SK-N-MC (cell line): ENCODE data around the gene GPR55.

ENCODE experiments used
- DNase-seq: peaks from one replicate; pipeline ENCODE4 v3.0.0-alpha.2; 2011; ENCODE audit warnings: low read depth, low spot score
- H3K27ac ChIP-seq: fragments of 200-600 bp; sonication (generic); 2 replicates; pipeline ENCODE4 v1.5.1; 2016; ENCODE audit warnings: mixed run types
- H3K36me3 ChIP-seq: fragments of 200-600 bp; sonication (generic); 2 replicates; pipeline ENCODE4 v1.6.1; 2017; ENCODE audit warnings: antibody characterized with exemption, low read length, mixed read lengths; ENCODE audit not compliant: insufficient read depth
- H3K4me3 ChIP-seq: fragments of 200-600 bp; sonication (generic); 2 replicates; pipeline ENCODE4 v1.5.1; 2016
- H3K9ac ChIP-seq: fragments of 200-600 bp; sonication (generic); 2 replicates; pipeline ENCODE4 v1.8.0; 2017; ENCODE audit warnings: mixed run types, mixed read lengths; ENCODE audit not compliant: insufficient read length
- H3K9me3 ChIP-seq: fragments of 200-600 bp; sonication (generic); 2 replicates; pipeline ENCODE4 v1.6.1; 2017; ENCODE audit warnings: low read depth, mild to moderate bottlenecking, antibody characterized with exemption, low read length, moderate library complexity, mixed read lengths
- EZH2 ChIP-seq: fragments of 200-600 bp; sonication (generic); IDR thresholded peaks from one replicate; pipeline ENCODE4 v1.6.1; 2017; ENCODE audit warnings: antibody characterized with exemption
- FOXP2 ChIP-seq: optimal IDR thresholded peaks from 2 replicates; pipeline ENCODE3; 2011; ENCODE audit warnings: mild to moderate bottlenecking, moderate library complexity; ENCODE audit not compliant: insufficient read depth; ENCODE audit errors: extremely low read length, control extremely low read depth
- POLR2AphosphoS5 ChIP-seq: IDR thresholded peaks from 2 replicates; pipeline ENCODE4 v1.6.1; 2012; ENCODE audit warnings: mild to moderate bottlenecking, low read depth, low read length, borderline replicate concordance

Gene GPR55

GRCh38 chr2:230901006-230901405, 24.0 kb downstream of the GPR55 start:
- Histone ChIP-seq H3K4me3 (no peak overlapping the region), H3K9ac (no peak overlapping the region), H3K27ac (no peak overlapping the region), H3K9me3 (no peaks in the 10 kb centered on the region), H3K36me3 (no peaks in the 10 kb centered on the region)
- no peak for DNase-seq
- no peak for TF ChIP-seq EZH2
- no peak for TF ChIP-seq FOXP2
- no peak for TF ChIP-seq POLR2AphosphoS5

- DNase-seq, result no peak
- Histone ChIP-seq H3K9me3 (no peaks in the 10 kb centered on the region), H3K36me3 (no peaks in the 10 kb centered on the region), H3K27ac (no peak overlapping the region), H3K9ac (no peak overlapping the region), H3K4me3 (no peak overlapping the region)
- TF ChIP-seq POLR2AphosphoS5 (no peak), EZH2 (no peak), FOXP2 (no peak)
These were observed 24.6 kb downstream of the GPR55 start for GRCh38 chr2:230900336-230900995.

- Histone ChIP-seq H3K27ac (no peak overlapping the region), H3K9me3 (no peaks in the 10 kb centered on the region), H3K4me3 (no peak overlapping the region), H3K36me3 (no peaks in the 10 kb centered on the region), H3K9ac (no peak overlapping the region)
- DNase-seq, result no peak
- TF ChIP-seq POLR2AphosphoS5 (no peak), EZH2 (no peak), FOXP2 (no peak)
These were observed 25.3 kb downstream of the GPR55 start for GRCh38 chr2:230899786-230900185.

GRCh38 chr2:230899287-230899686, 25.8 kb downstream of the GPR55 start:
- H3K9me3 ChIP-seq, result no peaks in the 10 kb centered on the region
- DNase-seq, result no peak
- no peak overlapping the region for H3K27ac ChIP-seq
- H3K4me3 ChIP-seq, result no peak overlapping the region
- no peak overlapping the region for H3K9ac ChIP-seq
- no peaks in the 10 kb centered on the region for H3K36me3 ChIP-seq
- TF ChIP-seq EZH2, result no peak
- no peak for TF ChIP-seq FOXP2
- TF ChIP-seq POLR2AphosphoS5, result no peak

- no peaks in the 10 kb centered on the region for H3K36me3 ChIP-seq
- H3K9ac ChIP-seq, result no peak overlapping the region
- no peak for DNase-seq
- TF ChIP-seq POLR2AphosphoS5, result no peak
- no peak for TF ChIP-seq FOXP2
- TF ChIP-seq EZH2, result no peak
- no peak overlapping the region for H3K4me3 ChIP-seq
- H3K9me3 ChIP-seq, result no peaks in the 10 kb centered on the region
- H3K27ac ChIP-seq, result no peak overlapping the region
These were observed 26.3 kb downstream of the GPR55 start for GRCh38 chr2:230898713-230899091.

GRCh38 chr2:230898016-230898712, 26.9 kb downstream of the GPR55 start:
- H3K27ac ChIP-seq, result no peak overlapping the region
- no peak overlapping the region for H3K9ac ChIP-seq
- TF ChIP-seq POLR2AphosphoS5 (no peak), FOXP2 (no peak), EZH2 (no peak)
- no peaks in the 10 kb centered on the region for H3K36me3 ChIP-seq
- DNase-seq, result no peak
- H3K9me3 ChIP-seq, result no peaks in the 10 kb centered on the region
- no peak overlapping the region for H3K4me3 ChIP-seq

GRCh38 chr2:230896346-230897115, 28.5 kb downstream of the GPR55 start:
- H3K27ac ChIP-seq, result no peak overlapping the region
- TF ChIP-seq FOXP2 (no peak), POLR2AphosphoS5 (no peak), EZH2 (no peak)

More at GRCh38 chr2:230896346-230897115, 28.5 kb downstream of the GPR55 start:
- DNase-seq, result no peak
- no peak overlapping the region for H3K9ac ChIP-seq
- no peaks in the 10 kb centered on the region for H3K36me3 ChIP-seq
- H3K4me3 ChIP-seq, result no peak overlapping the region
- no peaks in the 10 kb centered on the region for H3K9me3 ChIP-seq
